ENCODE measurements around the gene MTF1.
"Not testable (repeated sequence)": the region's sequence is repeated elsewhere in the genome, so short reads cannot be mapped to it uniquely, and the experiment has no call there.

MTF1 gene

DNA sequence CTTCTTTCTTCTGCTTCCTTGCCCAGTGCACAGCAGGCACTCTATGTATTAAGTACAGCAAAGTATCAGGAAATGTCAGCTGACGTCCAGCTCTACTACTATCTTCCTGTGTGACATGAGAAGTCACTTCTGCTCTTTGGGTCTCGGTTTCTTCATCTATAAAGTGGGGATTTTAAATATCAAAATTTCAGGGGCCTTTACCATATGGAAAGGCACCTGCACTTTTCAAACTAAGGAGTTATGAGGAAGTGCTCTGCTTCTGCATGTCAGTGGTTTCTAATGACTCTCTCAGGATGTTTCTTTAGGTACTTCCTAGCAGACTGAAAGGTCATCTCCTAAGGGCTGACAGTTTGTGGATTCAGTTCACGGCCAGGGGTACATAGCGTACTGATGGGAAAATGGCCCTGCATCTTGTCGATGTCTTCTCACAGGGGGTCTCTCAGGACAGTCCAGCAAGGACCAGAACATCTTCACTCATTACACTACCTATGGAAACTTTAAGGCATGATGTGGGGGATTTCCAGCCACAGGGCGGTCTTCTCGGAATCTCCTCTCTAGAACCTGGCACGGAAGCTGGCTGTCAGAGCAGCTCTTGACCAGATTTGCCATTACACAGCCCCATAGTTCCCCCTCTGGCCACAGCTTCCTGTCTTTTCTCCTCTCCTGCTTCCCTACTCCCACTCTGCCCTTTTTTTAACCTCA lies 42.0 kb upstream of the MTF1 start:
- Histone ChIP-seq H2AFZ (ENCODE audit: insufficient read depth, low read length, poor library complexity) (no peak overlapping the region), H2BK12ac (ENCODE audit: low read length) (no peak overlapping the region), H3K4me3 (ENCODE audit: low read depth, low read length) (no peak overlapping the region), H3K14ac (ENCODE audit: low read length) (no peak overlapping the region), H4K12ac (ENCODE audit: low read depth, low read length) (no peak overlapping the region), H3K79me2 (ENCODE audit: control insufficient read depth, insufficient read depth, low read length, poor library complexity) (no peaks in the 10 kb centered on the region), H4K91ac (ENCODE audit: low read depth, low read length) (no peak overlapping the region), H3K27ac (ENCODE audit: low read depth, low read length) (no peak overlapping the region), H4K8ac (ENCODE audit: low read depth, low read length) (no peak overlapping the region), H3K27me3 (ENCODE audit: insufficient read depth, low read length) (no peaks in the 10 kb centered on the region), H3K4me1 (ENCODE audit: control insufficient read depth in 1 of 2, insufficient read depth in 2 of 2, low read length in 2 of 2) (peaks cover 0 to 2% of the 10 kb centered on the region in 2 experiments), H2BK120ac (ENCODE audit: insufficient read depth, low read length, poor library complexity) (no peak overlapping the region), H2AK5ac (ENCODE audit: low read length) (no peak overlapping the region), H3K4ac (ENCODE audit: low read depth, low read length) (no peak overlapping the region), H3K9me3 (ENCODE audit: insufficient read depth, low read depth, low read length) (no peaks in the 10 kb centered on the region), H3K18ac (ENCODE audit: low read length) (no peak overlapping the region), H3K36me3 (ENCODE audit: control insufficient read depth in 1 of 2, insufficient read depth in 2 of 2, low read length in 2 of 2) (peaks cover 0 to 8% of the 10 kb centered on the region in 2 experiments), H3K23ac (ENCODE audit: low read length) (no peak overlapping the region), H3K79me1 (ENCODE audit: low read length) (no peaks in the 10 kb centered on the region), H2BK5ac (ENCODE audit: low read depth, low read length, poor library complexity) (no peak overlapping the region), H3K9ac (ENCODE audit: low read length) (no peak overlapping the region), H3K4me2 (ENCODE audit: low read length) (no peak overlapping the region)
- no peak for DNase-seq
- no CpG with 5 or more reads among the region's 8 CpGs for WGBS (ENCODE audit: extremely low coverage, insufficient coverage, insufficient read length)

DNA sequence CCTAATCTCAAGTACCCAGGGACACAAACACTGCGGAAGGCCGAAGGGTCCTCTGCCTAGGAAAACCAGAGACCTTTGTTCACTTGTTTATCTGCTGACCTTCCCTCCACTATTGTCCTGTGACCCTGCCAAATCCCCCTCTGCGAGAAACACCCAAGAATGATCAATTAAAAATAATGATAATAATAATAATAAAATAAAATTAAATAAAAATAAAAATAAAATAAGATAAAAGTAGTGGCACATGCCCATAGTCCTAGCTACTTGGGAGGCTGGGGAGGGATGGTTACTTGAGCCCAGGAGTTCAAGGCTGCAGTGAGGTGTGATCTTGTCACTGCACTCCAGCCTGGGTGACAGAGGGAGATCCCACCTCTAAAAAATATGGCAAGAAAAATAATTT lies 38.2 kb upstream of the MTF1 start:
- not testable (repeated sequence) for H4K12ac ChIP-seq (ENCODE audit: low read depth, low read length); H3K36me3 ChIP-seq (ENCODE audit: control insufficient read depth in 1 of 2, insufficient read depth in 2 of 2, low read length in 2 of 2); H3K27me3 ChIP-seq (ENCODE audit: insufficient read depth, low read length); H3K9me3 ChIP-seq (ENCODE audit: insufficient read depth, low read depth, low read length); H3K4me3 ChIP-seq (ENCODE audit: low read depth, low read length); H4K91ac ChIP-seq (ENCODE audit: low read depth, low read length); H3K23ac ChIP-seq (ENCODE audit: low read length); DNase-seq; H3K4me2 ChIP-seq (ENCODE audit: low read length); H2BK5ac ChIP-seq (ENCODE audit: low read depth, low read length, poor library complexity); H2BK12ac ChIP-seq (ENCODE audit: low read length); H3K27ac ChIP-seq (ENCODE audit: low read depth, low read length); H4K8ac ChIP-seq (ENCODE audit: low read depth, low read length); H3K79me2 ChIP-seq (ENCODE audit: control insufficient read depth, insufficient read depth, low read length, poor library complexity); H3K14ac ChIP-seq (ENCODE audit: low read length); H2BK120ac ChIP-seq (ENCODE audit: insufficient read depth, low read length, poor library complexity); H3K4ac ChIP-seq (ENCODE audit: low read depth, low read length); H2AK5ac ChIP-seq (ENCODE audit: low read length); H3K79me1 ChIP-seq (ENCODE audit: low read length); H3K9ac ChIP-seq (ENCODE audit: low read length); H3K4me1 ChIP-seq (ENCODE audit: control insufficient read depth in 1 of 2, insufficient read depth in 2 of 2, low read length in 2 of 2); H3K18ac ChIP-seq (ENCODE audit: low read length); H2AFZ ChIP-seq (ENCODE audit: insufficient read depth, low read length, poor library complexity)
- no CpG with 5 or more reads among the region's 3 CpGs for WGBS (ENCODE audit: extremely low coverage, insufficient coverage, insufficient read length)

DNA sequence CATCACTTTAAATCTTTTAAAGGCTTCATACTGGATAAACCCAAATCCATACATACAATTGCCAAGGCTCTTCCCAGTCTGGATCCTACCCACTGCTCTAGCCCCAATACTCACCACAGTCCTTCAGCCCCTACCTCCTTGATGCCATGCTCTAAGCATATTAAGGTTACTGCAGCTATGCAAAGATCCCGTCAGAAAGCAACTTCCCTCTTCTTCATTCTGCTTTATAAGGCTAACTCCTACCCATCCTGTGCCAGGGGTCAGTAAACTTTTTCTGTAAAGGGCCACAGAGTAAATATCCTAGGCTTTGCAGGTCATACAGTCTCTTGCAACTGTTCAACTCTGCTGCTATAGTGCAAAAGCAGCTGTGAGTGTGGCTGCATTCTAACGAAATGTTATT lies 34.3 kb upstream of the MTF1 start:
- Histone ChIP-seq H3K14ac (ENCODE audit: low read length) (no peak overlapping the region), H4K12ac (ENCODE audit: low read depth, low read length) (no peak overlapping the region), H3K4me2 (ENCODE audit: low read length) (no peak overlapping the region), H3K79me1 (ENCODE audit: low read length) (no peaks in the 10 kb centered on the region), H3K23ac (ENCODE audit: low read length) (no peak overlapping the region), H2BK12ac (ENCODE audit: low read length) (no peak overlapping the region), H2BK120ac (ENCODE audit: insufficient read depth, low read length, poor library complexity) (no peak overlapping the region), H2AK5ac (ENCODE audit: low read length) (no peak overlapping the region), H3K27ac (ENCODE audit: low read depth, low read length) (no peak overlapping the region), H3K9me3 (ENCODE audit: insufficient read depth, low read depth, low read length) (no peaks in the 10 kb centered on the region), H4K8ac (ENCODE audit: low read depth, low read length) (no peak overlapping the region), H2AFZ (ENCODE audit: insufficient read depth, low read length, poor library complexity) (no peak overlapping the region), H3K27me3 (ENCODE audit: insufficient read depth, low read length) (no peaks in the 10 kb centered on the region), H3K9ac (ENCODE audit: low read length) (no peak overlapping the region), H3K4me3 (ENCODE audit: low read depth, low read length) (no peak overlapping the region), H3K36me3 (ENCODE audit: control insufficient read depth in 1 of 2, insufficient read depth in 2 of 2, low read length in 2 of 2) (peaks cover 3 to 9% of the 10 kb centered on the region in 2 experiments), H3K18ac (ENCODE audit: low read length) (no peak overlapping the region), H4K91ac (ENCODE audit: low read depth, low read length) (no peak overlapping the region), H2BK5ac (ENCODE audit: low read depth, low read length, poor library complexity) (no peak overlapping the region), H3K79me2 (ENCODE audit: control insufficient read depth, insufficient read depth, low read length, poor library complexity) (no peaks in the 10 kb centered on the region), H3K4ac (ENCODE audit: low read depth, low read length) (no peak overlapping the region), H3K4me1 (ENCODE audit: control insufficient read depth in 1 of 2, insufficient read depth in 2 of 2, low read length in 2 of 2) (no peaks in the 10 kb centered on the region)
- no peak for DNase-seq
- WGBS (ENCODE audit: extremely low coverage, insufficient coverage, insufficient read length), result no CpG with 5 or more reads among the region's 2 CpGs

GRCh38 chr1:37892151-37893047 lies 33.0 kb upstream of the MTF1 start:
- Histone ChIP-seq H3K4ac (ENCODE audit: low read depth, low read length) (no peak overlapping the region), H2BK5ac (ENCODE audit: low read depth, low read length, poor library complexity) (no peak overlapping the region), H3K27me3 (ENCODE audit: insufficient read depth, low read length) (no peaks in the 10 kb centered on the region), H3K4me1 (ENCODE audit: control insufficient read depth in 1 of 2, insufficient read depth in 2 of 2, low read length in 2 of 2) (no peaks in the 10 kb centered on the region), H3K4me2 (ENCODE audit: low read length) (no peak overlapping the region), H3K36me3 (ENCODE audit: control insufficient read depth in 1 of 2, insufficient read depth in 2 of 2, low read length in 2 of 2) (peaks cover 3 to 13% of the 10 kb centered on the region in 2 experiments), H4K12ac (ENCODE audit: low read depth, low read length) (no peak overlapping the region), H4K8ac (ENCODE audit: low read depth, low read length) (no peak overlapping the region), H3K14ac (ENCODE audit: low read length) (no peak overlapping the region), H3K23ac (ENCODE audit: low read length) (no peak overlapping the region), H2BK12ac (ENCODE audit: low read length) (no peak overlapping the region), H3K4me3 (ENCODE audit: low read depth, low read length) (no peak overlapping the region), H3K79me2 (ENCODE audit: control insufficient read depth, insufficient read depth, low read length, poor library complexity) (no peaks in the 10 kb centered on the region), H2AK5ac (ENCODE audit: low read length) (no peak overlapping the region), H2BK120ac (ENCODE audit: insufficient read depth, low read length, poor library complexity) (no peak overlapping the region), H3K18ac (ENCODE audit: low read length) (no peak overlapping the region), H3K9me3 (ENCODE audit: insufficient read depth, low read depth, low read length) (no peaks in the 10 kb centered on the region), H3K79me1 (ENCODE audit: low read length) (no peaks in the 10 kb centered on the region), H4K91ac (ENCODE audit: low read depth, low read length) (no peak overlapping the region), H2AFZ (ENCODE audit: insufficient read depth, low read length, poor library complexity) (no peak overlapping the region), H3K9ac (ENCODE audit: low read length) (no peak overlapping the region), H3K27ac (ENCODE audit: low read depth, low read length) (no peak overlapping the region)
- no CpG with 5 or more reads among the region's 5 CpGs for WGBS (ENCODE audit: extremely low coverage, insufficient coverage, insufficient read length)
- peak; percentile 62 to 80 for DNase-seq
